Spleen (tissue), 13 donors: ENCODE data around the gene TMEM243. TPM values are rescaled to one million over a fixed set of nuclear protein-coding genes. Genes with fewer than 3 reads are reported as not detected.

Source experiments
- DNase-seq: peaks from one replicate; pipeline ENCODE4 v3.0.0-alpha.2; 2020
- H3K27ac ChIP-seq, 8 donors: fragments of 200-600 bp; sonication (generic) in 7 of 8; 1 replicate in 4 of 8; 2 replicates in 4 of 8; pipeline versions ENCODE4 v1.5.0 to v1.8.0; 2016 to 2021; ENCODE audit warnings: inconsistent platforms in 4 of 8, mild to moderate bottlenecking in 4 of 8, moderate library complexity in 1 of 8
- H3K27me3 ChIP-seq, 7 donors: fragments of 200-600 bp; sonication (generic) in 6 of 7; replicated peaks in 1 of 7; 1 replicate in 4 of 7; 2 replicates in 3 of 7; pipeline versions ENCODE4 v1.5.0 to v1.8.0; 2016 to 2021; ENCODE audit warnings: inconsistent platforms in 3 of 7, mild to moderate bottlenecking in 1 of 7
- H3K36me3 ChIP-seq, 6 donors: fragments of 200-600 bp; sonication (generic) in 5 of 6; 1 replicate in 4 of 6; 2 replicates in 2 of 6; pipeline versions ENCODE4 v1.5.0 to v1.8.0; 2016 to 2021; ENCODE audit warnings: inconsistent platforms in 2 of 6
- H3K4me1 ChIP-seq, 6 donors: fragments of 200-600 bp; sonication (generic) in 5 of 6; 1 replicate in 3 of 6; 2 replicates in 3 of 6; pipeline versions ENCODE4 v1.5.0 to v1.8.0; 2016 to 2021; ENCODE audit warnings: inconsistent platforms in 3 of 6
- H3K4me3 ChIP-seq, 8 donors: fragments of 200-600 bp; sonication (generic) in 7 of 8; 1 replicate in 4 of 8; 2 replicates in 4 of 8; pipeline versions ENCODE4 v1.5.0 to v1.8.0; 2016 to 2021; ENCODE audit warnings: inconsistent platforms in 4 of 8, mild to moderate bottlenecking in 4 of 8, moderate library complexity in 2 of 8
- H3K9me3 ChIP-seq, 8 donors: fragments of 200-600 bp; sonication (generic) in 7 of 8; 1 replicate in 4 of 8; 2 replicates in 4 of 8; pipeline versions ENCODE4 v1.5.0 to v1.8.0; 2016 to 2021; ENCODE audit warnings: inconsistent platforms in 4 of 8
- CTCF ChIP-seq, 11 experiments: fragments of 200-600 bp in 7 of 11; fragments of 450-650 bp in 4 of 11; sonication (generic) in 4 of 11; IDR thresholded peaks in 8 of 11; conservative IDR thresholded peaks in 3 of 11; 1 replicate in 7 of 11; 2 replicates in 4 of 11; pipeline versions ENCODE4 v1.4.0 to v1.8.0; 2016 to 2021; ENCODE audit warnings: antibody characterized with exemption in 11 of 11, inconsistent platforms in 4 of 11, mild to moderate bottlenecking in 1 of 11
- POLR2A ChIP-seq, 3 donors: fragments of 450-650 bp; IDR thresholded peaks; one replicate each; pipeline ENCODE4 v1.5.1; 2017; ENCODE audit warnings: antibody characterized with exemption in 3 of 3, mild to moderate bottlenecking in 1 of 3
- POLR2AphosphoS5 ChIP-seq, 3 donors: sonication (generic); formaldehyde crosslinking; IDR thresholded peaks; one replicate each; pipeline ENCODE4 v1.5.1; 2017; ENCODE audit warnings: antibody characterized with exemption in 3 of 3
- WGBS, 5 donors: extraction: QIAGEN DNeasy Blood & Tissue Kit in 3 of 5; methylation state at CpG; one replicate each; pipeline versions ENCODE4 v1.1.5 to v1.1.7; 2013 to 2018; 5-methylcytosine and 5-hydroxymethylcytosine counted together
- intact Hi-C: fragments of 100-400 bp; cut with DNase I; formaldehyde crosslinking; loops from one replicate; pipeline ENCODE4 v1.15.0; 2023; ENCODE audit warnings: low total_unique reads
- long read RNA-seq, 2 donors: transcript quantifications; one replicate each; lab custom pipeline, GENCODE V29; 2026
- polyA plus RNA-seq, 3 donors: library from polyadenylated mRNA; stranded (reverse); fragments of 200-250 nt; gene quantifications; one replicate each; pipeline ENCODE4 v1.2.1, GENCODE V29; 2013
- total RNA-seq, 7 donors: library from RNA; depleted of rRNA in 3 of 7; stranded (reverse); fragments of >200 nt in 3 of 7; fragmentation: NEBNext Ultra II Directional in 4 of 7; extraction: Animal tissue kit (Norgen Biotek cat#: 25700) in 4 of 7; gene quantifications; one replicate each; pipeline versions ENCODE4 v1.1.0 to v1.2.1, GENCODE V29; 2016 to 2021
- donor health status: healthy with polysubstance abuse.
- donor health status: DM: no; HTN: no; CAD: no; lungs with moderate emphysema.
- donor health status: DM: no; HTN: no; CAD: no.
- donor health status: Bipolar disorder and iron deficiency.
- donor health status: healthy.
- donor health status: DM: no; HTN: no; CAD: no.
- donor health status: DM: yes; HTN: yes; CAD: no.

Gene TMEM243
- total RNA-seq (100 to 1,000 TPM in 1 of 7 donors, 10 to 100 TPM in 6; 45.4 to 144 (median 57.2) TPM), polyA plus RNA-seq (100 to 1,000 TPM in 1 of 3 donors, 10 to 100 TPM in 2; 80.4 to 106 (median 95.0) TPM)
- long read RNA-seq, donor 1, transcript TMEM243-201 (4 exons, 1,063 nt) = major isoform, 12 of 15 reads
- long read RNA-seq, donor 1, partial matches to known transcripts = 0 of 15 reads
- long read RNA-seq, donor 1, other reads (novel, unspliced or antisense) = 0 of 15 reads
- long read RNA-seq, donor 2, transcript TMEM243-201 (4 exons, 1,063 nt) = major isoform, 9 of 11 reads
- long read RNA-seq, donor 2, partial matches to known transcripts = 0 of 11 reads
- long read RNA-seq, donor 2, other reads (novel, unspliced or antisense) = 0 of 11 reads

- Histone ChIP-seq H3K27me3 (peaks cover 0 to 25% (median 0%) of the 10 kb centered on the region in 7 donors), H3K4me3 (peak within 1 kb of the TSS; percentile 67 to 98 (median 94)), H3K27ac (peak within 1 kb of the TSS; percentile 80 to 98 (median 92)), H3K4me1 (peaks cover 6 to 59% (median 53%) of the 10 kb centered on the region in 6 donors), H3K9me3 (no peaks in the 10 kb centered on the region), H3K36me3 (no peaks in the 10 kb centered on the region)
- DNase-seq = peak; percentile 98
- WGBS, 5 donors = 0 to 1% (median 1%) methylated on average over 40 to 41 of the region's 41 CpGs
- TF ChIP-seq POLR2AphosphoS5 (IDR thresholded peaks at IDR 0.05) (peak; percentile 96 to 98 (median 97)), CTCF (IDR thresholded peaks at IDR 0.05 in 8 of 11, conservative IDR thresholded peaks at IDR 0.05 in 3 of 11) (peak in 10 of 11 experiments; percentile 16 to 63 (median 41)), POLR2A (IDR thresholded peaks at IDR 0.05) (peak; percentile 37 to 90 (median 84))
- intact Hi-C loops = loop anchor here (5.0 to 10.0 kb wide), 2 partner anchors 72 to 165 kb away; partner anchors contain the start of gene ELAPOR2
These were observed at the start of gene TMEM243 for GRCh38 chr7:87219545-87220025. Gene TMEM243, minus strand, starts transcription at chr7:87219732. Its CDS starts 229 bp downstream, at chr7:87219503.

- TF ChIP-seq POLR2AphosphoS5 (IDR thresholded peaks at IDR 0.05) (no peak), CTCF (IDR thresholded peaks at IDR 0.05 in 8 of 11, conservative IDR thresholded peaks at IDR 0.05 in 3 of 11) (no peak), POLR2A (IDR thresholded peaks at IDR 0.05) (no peak)
- intact Hi-C loops = no loop called here
- Histone ChIP-seq H3K27ac (no peak overlapping the region), H3K4me3 (no peak overlapping the region), H3K4me1 (no peaks in the 10 kb centered on the region), H3K36me3 (no peaks in the 10 kb centered on the region), H3K9me3 (no peaks in the 10 kb centered on the region), H3K27me3 (peaks cover 0 to 17% (median 0%) of the 10 kb centered on the region in 7 donors)
- DNase-seq = no peak
- WGBS, 5 donors = 69 to 79% (median 75%) methylated on average over 3 of the region's 3 CpGs
These were observed 47.8 kb upstream of the TMEM243 start for GRCh38 chr7:87267239-87267900.

GRCh38 chr7:87263537-87263936, 44.0 kb upstream of the TMEM243 start:
- no peak for DNase-seq
- TF ChIP-seq POLR2AphosphoS5 (IDR thresholded peaks at IDR 0.05) (no peak), CTCF (IDR thresholded peaks at IDR 0.05 in 8 of 11, conservative IDR thresholded peaks at IDR 0.05 in 3 of 11) (no peak), POLR2A (IDR thresholded peaks at IDR 0.05) (no peak)
- WGBS, 5 donors = 87 to 93% (median 91%) methylated on average over 5 to 8 of the region's 8 CpGs
- Histone ChIP-seq H3K27me3 (peaks cover 0 to 17% (median 0%) of the 10 kb centered on the region in 7 donors), H3K27ac (no peak overlapping the region), H3K4me3 (no peak overlapping the region), H3K4me1 (no peaks in the 10 kb centered on the region), H3K9me3 (peaks cover 0 to 7% (median 0%) of the 10 kb centered on the region in 8 donors), H3K36me3 (no peaks in the 10 kb centered on the region)
- intact Hi-C loops = no loop called here
